ENCODE data around the gene ANO9.
"Not testable (repeated sequence)": the region's sequence is repeated elsewhere in the genome, so short reads cannot be mapped to it uniquely, and the experiment has no call there.

Gene ANO9

GRCh38 chr11:432501-433100, 9.2 kb downstream of the ANO9 start:
- no peak overlapping the region for H3K4me3 ChIP-seq (ENCODE audit: low read length)
- no peak for DNase-seq (ENCODE audit: low read depth)
- TF ChIP-seq, protein P1, sequence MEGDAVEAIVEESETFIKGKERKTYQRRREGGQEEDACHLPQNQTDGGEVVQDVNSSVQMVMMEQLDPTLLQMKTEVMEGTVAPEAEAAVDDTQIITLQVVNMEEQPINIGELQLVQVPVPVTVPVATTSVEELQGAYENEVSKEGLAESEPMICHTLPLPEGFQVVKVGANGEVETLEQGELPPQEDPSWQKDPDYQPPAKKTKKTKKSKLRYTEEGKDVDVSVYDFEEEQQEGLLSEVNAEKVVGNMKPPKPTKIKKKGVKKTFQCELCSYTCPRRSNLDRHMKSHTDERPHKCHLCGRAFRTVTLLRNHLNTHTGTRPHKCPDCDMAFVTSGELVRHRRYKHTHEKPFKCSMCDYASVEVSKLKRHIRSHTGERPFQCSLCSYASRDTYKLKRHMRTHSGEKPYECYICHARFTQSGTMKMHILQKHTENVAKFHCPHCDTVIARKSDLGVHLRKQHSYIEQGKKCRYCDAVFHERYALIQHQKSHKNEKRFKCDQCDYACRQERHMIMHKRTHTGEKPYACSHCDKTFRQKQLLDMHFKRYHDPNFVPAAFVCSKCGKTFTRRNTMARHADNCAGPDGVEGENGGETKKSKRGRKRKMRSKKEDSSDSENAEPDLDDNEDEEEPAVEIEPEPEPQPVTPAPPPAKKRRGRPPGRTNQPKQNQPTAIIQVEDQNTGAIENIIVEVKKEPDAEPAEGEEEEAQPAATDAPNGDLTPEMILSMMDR (conservative IDR thresholded peaks at IDR 0.05; ENCODE audit: low read depth, low read length): no peak

- no peak overlapping the region for H3K4me3 ChIP-seq (ENCODE audit: low read length)
- TF ChIP-seq, protein P1 (conservative IDR thresholded peaks at IDR 0.05; ENCODE audit: low read depth, low read length): no peak
- no peak for DNase-seq (ENCODE audit: low read depth)
Measured at GRCh38 chr11:431921-432320, 9.9 kb downstream of the ANO9 start.

GRCh38 chr11:429931-430456, 11.8 kb downstream of the ANO9 start:
- DNase-seq (ENCODE audit: low read depth): no peak
- H3K4me3 ChIP-seq (ENCODE audit: low read length): no peak overlapping the region
- TF ChIP-seq, protein P1 (conservative IDR thresholded peaks at IDR 0.05; ENCODE audit: low read depth, low read length): no peak

DNA sequence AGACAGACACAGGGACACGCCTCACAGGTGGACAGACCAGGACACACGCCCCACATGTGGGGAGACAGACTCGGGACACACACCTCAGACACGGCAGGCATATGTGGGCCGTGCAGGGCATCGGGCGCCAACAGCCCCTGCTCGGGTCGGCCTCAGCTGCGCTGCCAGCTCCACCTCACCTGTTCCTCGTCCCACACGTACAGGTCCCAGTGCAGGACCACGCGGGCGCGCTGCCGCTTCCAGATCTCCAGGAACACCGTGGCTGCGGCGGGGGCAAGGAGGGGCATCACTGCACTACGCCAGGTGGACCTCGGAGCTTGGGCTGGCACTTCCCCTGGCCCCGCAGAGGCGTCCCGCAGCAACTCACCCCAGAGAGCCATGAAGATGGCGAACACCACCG, 12.4 kb downstream of the ANO9 start:
- no peak overlapping the region for H3K4me3 ChIP-seq (ENCODE audit: low read length)
- no peak for DNase-seq (ENCODE audit: low read depth)
- TF ChIP-seq, protein P1 (conservative IDR thresholded peaks at IDR 0.05; ENCODE audit: low read depth, low read length): no peak

- DNase-seq (ENCODE audit: low read depth): no peak
- TF ChIP-seq, protein P1 (conservative IDR thresholded peaks at IDR 0.05; ENCODE audit: low read depth, low read length): no peak
- no peak overlapping the region for H3K4me3 ChIP-seq (ENCODE audit: low read length)
Measured at GRCh38 chr11:428295-428694, 13.5 kb downstream of the ANO9 start.

DNA sequence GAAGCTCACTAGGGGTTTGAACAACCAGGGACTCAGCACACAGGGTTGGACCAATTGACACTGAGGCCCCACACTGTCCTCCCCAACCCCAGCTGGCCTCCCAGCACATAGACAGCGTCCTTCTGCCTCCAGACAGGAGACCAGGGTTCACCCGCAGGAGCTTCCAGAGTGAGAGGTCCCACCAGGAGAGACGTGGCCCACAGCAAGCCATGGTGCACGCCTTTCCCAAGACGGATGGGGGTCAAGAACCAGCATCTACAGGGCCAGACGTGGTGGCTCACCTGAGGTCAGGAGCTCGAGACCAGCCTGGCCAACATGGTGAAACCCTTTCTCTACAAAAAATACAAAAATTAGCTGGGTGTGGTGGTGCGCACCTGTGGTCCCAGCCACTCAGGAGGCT, 15.0 kb downstream of the ANO9 start:
- no peak overlapping the region for H3K4me3 ChIP-seq (ENCODE audit: low read length)
- TF ChIP-seq, protein P1 (conservative IDR thresholded peaks at IDR 0.05; ENCODE audit: low read depth, low read length): no peak
- DNase-seq (ENCODE audit: low read depth): no peak

DNA sequence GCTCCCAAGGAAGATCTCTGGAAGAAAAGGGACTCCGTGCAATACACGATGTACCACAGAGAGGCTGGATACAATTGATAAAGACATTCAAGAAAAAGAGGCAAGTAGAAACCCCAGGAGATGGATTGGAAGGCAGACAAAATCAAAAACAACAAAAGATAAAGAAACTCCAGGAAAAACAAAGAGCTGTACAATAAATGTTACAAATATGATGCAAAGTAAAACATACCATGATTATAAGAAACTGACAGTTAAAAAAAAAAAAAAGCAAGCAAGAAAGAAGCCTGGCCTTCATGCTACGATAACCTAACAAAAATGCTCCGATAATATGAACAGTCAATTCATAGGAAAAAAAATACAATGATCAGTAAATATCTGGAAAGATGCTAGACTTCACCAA, 16.5 kb downstream of the ANO9 start:
- no peak overlapping the region for H3K4me3 ChIP-seq (ENCODE audit: low read length)
- TF ChIP-seq, protein P1 (conservative IDR thresholded peaks at IDR 0.05; ENCODE audit: low read depth, low read length): no peak
- no peak for DNase-seq (ENCODE audit: low read depth)

- not testable (repeated sequence) for DNase-seq (ENCODE audit: low read depth); H3K4me3 ChIP-seq (ENCODE audit: low read length)
Measured at GRCh38 chr11:424766-425165, 17.0 kb downstream of the ANO9 start.

All from retinal pigment epithelial cell (primary cell).